GM18907 (cell line): ENCODE data around the gene SLC45A1.

Experiments used
- ATAC-seq: cut with Tn5 transposase; IDR thresholded peaks from one replicate; pipeline ENCODE4 v1.9.1; 2021; ENCODE audit warnings: mild to moderate bottlenecking, moderate library complexity; ENCODE audit not compliant: unreplicated experiment

SLC45A1 gene

GRCh38 chr1:8311068-8311718, 6.7 kb upstream of the SLC45A1 start:
- no peak for ATAC-seq

DNA sequence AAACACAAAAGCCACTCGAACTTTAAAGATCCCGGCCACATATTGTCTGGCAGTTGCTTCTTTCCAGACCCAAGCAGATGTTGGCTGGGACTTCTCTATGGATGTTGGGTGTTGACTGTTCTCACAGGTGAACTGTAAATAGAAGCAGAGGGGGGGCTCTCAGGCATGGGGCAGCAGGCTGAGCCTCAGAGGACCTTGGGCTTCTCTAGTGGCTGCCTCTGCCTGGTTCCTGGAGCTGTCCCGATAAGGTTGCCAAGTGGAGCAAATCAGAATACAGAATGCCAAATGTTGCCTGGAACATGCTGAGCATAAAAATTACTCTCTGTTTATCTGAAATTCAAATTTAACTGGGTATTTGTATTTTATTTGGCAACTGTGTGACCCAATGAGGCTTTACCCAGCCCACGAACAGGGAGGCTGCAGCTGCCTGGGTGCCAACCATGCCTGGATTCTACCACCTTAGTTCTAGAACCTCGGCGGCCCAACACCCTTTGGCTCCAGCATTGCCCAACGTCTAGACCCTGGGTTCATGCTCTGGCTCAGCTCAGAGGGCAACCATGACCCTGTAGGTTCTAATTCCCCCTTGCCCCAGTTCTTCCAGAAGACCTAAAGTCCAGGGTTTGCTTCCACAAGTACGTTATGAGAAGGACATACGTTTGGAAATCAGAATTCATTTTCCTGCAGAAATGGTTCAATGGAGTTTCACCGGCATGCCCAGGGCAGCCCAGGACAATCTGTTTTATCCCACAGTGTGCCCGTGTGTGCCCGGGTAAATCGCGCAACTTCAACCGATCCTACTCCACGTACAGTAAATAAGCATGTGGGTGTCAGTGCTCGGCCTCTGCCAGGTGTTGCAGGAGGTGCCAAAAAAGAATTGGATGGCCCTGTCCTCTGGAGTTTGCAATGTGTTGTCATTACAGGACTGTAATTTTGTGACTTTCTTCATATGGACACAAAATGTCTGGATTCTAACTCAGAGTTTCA, 5.4 kb upstream of the SLC45A1 start:
- ATAC-seq: no peak

DNA sequence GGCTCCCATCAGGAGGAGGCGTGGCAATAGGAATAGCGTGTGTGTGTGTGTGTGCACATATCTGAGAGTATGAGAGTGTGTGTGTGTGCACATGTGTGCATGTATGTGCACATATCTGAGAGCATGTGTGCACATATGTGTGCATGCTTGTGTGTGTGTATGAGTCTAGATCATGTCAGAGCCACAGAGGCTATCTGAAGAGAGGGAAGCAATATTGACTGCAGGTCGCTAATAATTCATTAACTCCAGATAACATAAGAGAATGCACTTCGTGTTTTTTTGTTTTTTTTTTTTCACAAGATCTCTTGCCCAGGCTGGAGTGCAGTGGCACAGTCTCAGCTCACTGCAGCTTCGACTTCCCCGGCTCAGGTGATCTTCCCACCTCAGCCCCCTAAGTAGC, 4.7 kb upstream of the SLC45A1 start:
- no peak for ATAC-seq

DNA sequence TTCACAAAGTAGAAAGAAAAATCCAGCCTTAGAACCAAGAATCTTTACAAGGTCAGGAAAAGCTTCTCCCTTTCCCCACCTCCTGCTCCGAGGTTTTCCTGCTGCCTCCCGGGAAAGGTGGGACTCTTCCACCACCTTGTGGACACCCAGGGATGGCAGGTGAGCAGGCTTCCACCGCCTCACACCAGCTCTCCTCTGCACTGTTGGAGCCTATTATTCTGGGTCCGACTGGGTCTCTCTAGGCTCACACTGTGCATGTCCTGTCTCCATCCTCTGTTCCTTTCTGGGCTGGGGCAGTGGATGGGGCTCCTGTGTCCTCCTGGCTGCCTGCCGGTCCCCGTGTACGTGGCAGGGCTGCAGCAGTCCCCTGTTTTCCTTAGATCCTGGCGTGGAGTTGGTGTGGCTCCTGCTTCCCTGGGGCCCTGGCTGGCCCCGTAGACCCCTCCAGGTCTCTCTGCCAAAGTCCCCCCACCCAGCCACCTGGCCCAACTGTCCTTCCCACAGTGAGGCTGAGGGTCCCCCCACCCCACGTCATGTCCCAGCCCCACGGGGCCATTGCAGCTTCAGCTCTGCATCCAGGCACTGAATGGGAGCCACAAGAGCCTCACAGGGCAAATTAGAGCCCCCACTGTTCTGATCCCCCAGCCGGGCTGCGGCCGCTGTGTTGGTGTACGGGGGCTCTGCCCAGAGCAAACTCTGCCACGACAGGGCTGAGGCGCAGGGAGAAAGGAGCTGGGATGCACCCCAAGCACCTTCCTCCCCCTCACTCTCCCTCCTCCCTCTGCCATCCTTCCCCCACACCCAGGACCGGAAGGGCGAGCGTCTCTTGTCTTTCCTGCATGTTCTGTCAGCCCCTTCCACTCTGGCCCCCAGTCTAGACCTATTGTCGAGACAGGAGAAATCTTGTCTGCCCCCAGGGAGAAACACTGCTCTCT, 3.3 kb upstream of the SLC45A1 start:
- ATAC-seq: no peak

DNA sequence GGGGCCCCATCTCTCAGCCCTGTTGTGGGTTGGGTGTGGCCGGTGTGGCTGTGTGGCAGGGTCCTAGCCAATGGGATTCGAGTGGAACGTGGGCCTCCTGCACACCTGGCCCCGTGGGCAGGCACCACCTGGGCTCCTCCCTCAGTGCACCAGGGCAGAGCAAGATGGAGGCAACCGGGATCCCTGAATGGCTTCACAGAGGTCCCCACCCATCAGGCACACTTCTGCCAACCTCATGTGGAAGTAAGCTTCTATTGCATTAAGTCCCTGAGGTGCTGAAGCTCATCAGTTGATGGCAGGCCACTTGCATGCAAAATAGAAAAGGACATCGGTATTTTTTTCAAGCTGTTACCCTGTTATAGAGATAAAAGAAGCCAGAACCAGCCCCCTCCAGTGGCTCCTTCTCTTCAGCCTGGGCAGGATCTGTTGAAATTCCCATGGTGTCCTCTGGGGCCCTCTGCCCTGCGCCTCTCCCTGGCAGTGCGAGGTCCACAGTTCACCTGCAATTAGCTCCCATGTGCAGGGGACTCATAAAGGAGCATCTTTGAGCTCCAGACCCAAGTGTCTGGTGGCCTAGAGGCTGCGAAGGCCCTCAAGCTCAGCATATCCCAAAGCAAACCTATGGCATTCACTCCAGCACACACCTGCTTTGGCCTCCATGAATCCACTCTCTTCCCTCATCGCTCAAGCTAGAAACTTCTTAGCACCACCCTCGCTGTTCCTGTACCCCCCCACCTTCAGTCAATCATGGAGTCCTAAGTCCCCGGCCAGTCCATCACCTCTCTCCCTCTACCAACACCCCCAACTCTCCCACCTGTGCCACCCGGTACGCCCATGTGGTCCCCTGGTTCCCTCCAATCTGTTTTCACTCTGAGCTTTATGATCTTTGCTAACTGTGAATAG, 2.1 kb upstream of the SLC45A1 start:
- no peak for ATAC-seq

DNA sequence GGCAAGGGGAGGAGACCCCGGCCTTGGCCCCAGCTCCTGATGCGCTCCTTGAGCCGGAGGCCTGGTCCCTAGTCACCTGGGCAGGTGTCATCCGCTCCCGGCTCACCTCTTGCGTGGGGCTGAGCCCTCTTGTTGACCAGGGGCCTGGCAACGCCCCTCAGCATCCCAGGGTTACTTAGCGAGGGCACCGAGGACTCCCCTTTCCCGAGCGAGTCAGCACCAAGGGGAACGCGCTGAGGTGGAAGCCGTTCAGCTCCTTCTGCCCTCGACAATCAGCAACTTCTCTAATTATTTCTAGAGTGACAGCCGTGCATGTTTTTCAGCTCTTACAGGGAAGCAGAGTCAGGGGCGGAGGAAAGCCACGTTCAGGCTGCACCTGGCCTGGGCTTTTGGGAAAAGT, 522 bp downstream of the SLC45A1 start:
- no peak for ATAC-seq

GRCh38 chr1:8321612-8322011, 3.7 kb downstream of the SLC45A1 start:
- ATAC-seq: no peak

- no peak for ATAC-seq
Measured at GRCh38 chr1:8323706-8324105, 5.8 kb downstream of the SLC45A1 start.

DNA sequence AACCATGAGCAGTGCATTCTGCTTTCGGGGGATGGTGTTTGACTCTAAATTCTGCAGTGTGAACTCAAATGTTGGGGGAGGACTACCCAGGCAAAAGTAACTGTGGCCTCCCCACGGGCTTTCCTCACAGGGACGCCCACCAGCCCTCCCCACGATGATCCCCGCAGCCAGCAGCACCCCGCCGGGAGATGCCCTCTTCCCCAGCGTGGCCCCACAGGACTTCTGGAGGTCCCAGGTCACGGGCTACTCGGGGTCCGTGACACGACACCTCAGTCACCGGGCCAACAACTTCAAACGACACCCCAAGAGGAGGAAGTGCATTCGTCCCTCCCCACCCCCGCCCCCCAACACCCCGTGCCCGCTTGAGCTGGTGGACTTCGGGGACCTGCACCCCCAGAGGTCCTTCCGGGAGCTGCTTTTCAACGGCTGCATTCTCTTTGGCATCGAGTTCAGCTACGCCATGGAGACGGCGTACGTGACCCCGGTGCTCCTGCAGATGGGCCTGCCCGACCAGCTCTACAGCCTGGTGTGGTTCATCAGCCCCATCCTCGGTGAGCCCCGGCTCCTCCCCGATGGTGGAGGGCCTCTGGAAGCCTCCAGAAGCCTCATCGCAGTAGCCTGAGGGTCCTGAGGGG, 6.4 kb downstream of the SLC45A1 start:
- ATAC-seq: no peak

- ATAC-seq: no peak
Measured at GRCh38 chr1:8325771-8326170, 7.9 kb downstream of the SLC45A1 start.

- ATAC-seq: no peak
Measured at GRCh38 chr1:8326265-8326664, 8.4 kb downstream of the SLC45A1 start.

DNA sequence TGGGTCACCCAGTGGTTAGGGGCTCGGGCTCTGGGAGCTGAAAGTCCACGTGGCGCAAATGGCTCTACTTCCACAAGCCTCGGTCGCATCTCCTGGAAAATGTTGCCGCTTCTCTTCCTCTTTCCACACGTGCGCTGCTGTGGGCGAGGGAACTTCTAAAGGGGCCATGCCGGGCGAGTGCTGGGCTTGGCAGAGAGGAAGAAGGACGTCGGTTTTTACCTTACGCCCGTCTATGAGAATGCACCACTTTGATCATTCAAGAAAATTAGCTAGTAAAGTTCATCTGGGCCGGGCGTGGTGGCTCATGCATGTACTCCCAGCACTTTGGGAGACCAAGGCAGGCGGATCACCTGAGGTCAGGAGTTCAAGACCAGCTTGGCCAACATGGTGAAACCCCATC, 10.4 kb downstream of the SLC45A1 start:
- ATAC-seq: no peak

DNA sequence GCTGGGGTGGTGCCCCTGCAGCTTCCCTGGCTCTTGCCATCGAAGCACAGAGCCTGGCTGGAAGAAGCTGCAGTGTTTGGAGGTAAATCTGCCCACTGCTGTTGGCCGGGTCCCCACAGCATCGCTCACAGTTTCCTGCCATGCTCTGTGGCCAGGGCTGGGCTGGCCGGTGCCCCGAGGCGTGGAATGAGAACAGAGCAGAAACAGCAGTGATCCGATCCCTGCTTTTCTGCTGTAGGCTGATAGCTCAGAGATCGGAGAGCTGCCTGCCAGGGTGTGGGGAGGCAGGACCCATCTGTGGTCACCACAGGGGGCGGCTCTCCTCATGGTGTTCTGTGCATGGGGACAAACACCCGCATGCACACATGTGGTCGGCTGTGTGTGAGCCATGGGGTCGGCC, 11.5 kb downstream of the SLC45A1 start:
- ATAC-seq: no peak

GRCh38 chr1:8329858-8330257, 11.9 kb downstream of the SLC45A1 start:
- ATAC-seq: no peak

- no peak for ATAC-seq
Measured at GRCh38 chr1:8330271-8331125, 12.6 kb downstream of the SLC45A1 start.

- no peak for ATAC-seq
Measured at GRCh38 chr1:8332806-8333205, 14.9 kb downstream of the SLC45A1 start.

DNA sequence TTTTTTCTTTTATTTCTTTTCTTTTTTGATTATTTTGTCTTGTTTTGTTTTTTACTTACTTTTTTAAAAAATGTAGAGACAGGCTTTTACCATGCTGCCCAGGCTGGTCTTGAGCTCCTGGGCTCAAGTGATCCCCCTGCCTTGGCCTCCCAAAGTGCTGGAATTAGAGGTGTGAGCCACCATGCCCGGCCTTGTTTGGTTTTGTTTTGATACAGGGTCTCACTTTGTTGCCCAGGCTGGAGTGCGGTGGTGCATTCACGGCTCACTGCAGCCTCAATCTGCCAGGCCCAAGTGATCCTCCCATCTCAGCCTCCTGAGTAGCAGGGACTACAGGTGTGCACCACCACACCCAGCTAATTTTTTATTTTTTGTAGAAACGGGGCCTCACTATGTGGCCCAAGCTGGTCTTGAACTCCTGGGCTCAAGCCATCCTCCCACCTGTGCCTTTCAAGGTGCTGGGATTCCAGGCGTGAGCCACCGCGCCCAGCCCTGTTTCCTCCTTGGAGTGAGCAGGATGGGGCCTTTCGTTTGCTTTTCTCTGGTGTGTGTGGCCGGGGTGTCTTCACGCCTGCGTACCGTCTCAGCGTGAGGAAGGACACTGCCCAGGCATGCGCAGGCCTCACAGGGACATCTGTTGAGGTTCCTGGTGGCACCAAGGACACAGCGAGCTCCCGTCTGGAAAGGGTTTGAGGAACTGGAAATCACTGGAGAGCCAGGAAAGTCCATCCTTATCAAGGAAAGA, 15.5 kb downstream of the SLC45A1 start:
- ATAC-seq: no peak
